HL-60 (cell line): ENCODE measurements around the gene TMEM179.

Experiments used
- DNase-seq, 2 experiments: peaks; one replicate each; pipeline ENCODE4 v3.0.0-alpha.2; 2010 to 2020; ENCODE audit warnings: low read depth in 1 of 2, low spot score in 1 of 2
- H3K27ac ChIP-seq: fragments of 250-450 bp; sonication (Bioruptor Pico); replicated peaks from 2 replicates; pipeline ENCODE4 v1.5.1; 2020; ENCODE audit warnings: mild to moderate bottlenecking, moderate library complexity
- H3K27me3 ChIP-seq: fragments of 250-450 bp; sonication (Bioruptor Pico); 2 replicates; pipeline ENCODE4 v1.5.1; 2021; ENCODE audit warnings: mild to moderate bottlenecking, moderate library complexity; ENCODE audit not compliant: insufficient read depth, poor library complexity, severe bottlenecking
- H3K4me3 ChIP-seq: replicated peaks from 2 replicates; pipeline ENCODE4 v1.5.1; 2011; ENCODE audit warnings: mild to moderate bottlenecking, control low read depth, low read length; ENCODE audit not compliant: insufficient read depth
- CTCF ChIP-seq: IDR thresholded peaks from one replicate; pipeline ENCODE4 v1.5.1; 2011; ENCODE audit warnings: low read length, control low read depth, inconsistent platforms; ENCODE audit not compliant: insufficient read depth
- GABPA ChIP-seq: IDR thresholded peaks from 2 replicates; pipeline ENCODE4 v1.6.1; 2012; ENCODE audit warnings: low read depth
- POLR2AphosphoS5 ChIP-seq: IDR thresholded peaks from 2 replicates; pipeline ENCODE4 v1.6.1; 2012; ENCODE audit warnings: low read depth
- REST ChIP-seq: IDR thresholded peaks from 2 replicates; pipeline ENCODE4 v1.6.1; 2012; ENCODE audit warnings: low read depth; ENCODE audit not compliant: insufficient replicate concordance
- SPI1 ChIP-seq: IDR thresholded peaks from 2 replicates; pipeline ENCODE4 v1.6.1; 2012; ENCODE audit warnings: low read depth, mild to moderate bottlenecking, borderline replicate concordance

The TMEM179 gene

GRCh38 chr14:104595911-104596450 lies 8.6 kb downstream of the TMEM179 start:
- no peak for DNase-seq
- no peak overlapping the region for H3K27ac ChIP-seq
- no peaks in the 10 kb centered on the region for H3K27me3 ChIP-seq
- no peak for TF ChIP-seq REST
- no peak for TF ChIP-seq POLR2AphosphoS5
- TF ChIP-seq CTCF: no peak
- no peak for TF ChIP-seq SPI1
- no peak for TF ChIP-seq GABPA
- no peak overlapping the region for H3K4me3 ChIP-seq

- TF ChIP-seq POLR2AphosphoS5: no peak
- TF ChIP-seq REST: no peak
- no peak for TF ChIP-seq SPI1
- no peak for TF ChIP-seq GABPA
- TF ChIP-seq CTCF: no peak
- H3K27me3 ChIP-seq: no peaks in the 10 kb centered on the region
- no peak for DNase-seq
- no peak overlapping the region for H3K4me3 ChIP-seq
- H3K27ac ChIP-seq: no peak overlapping the region
Measured at GRCh38 chr14:104595116-104595675, 9.4 kb downstream of the TMEM179 start.

- DNase-seq: no peak
- no peak overlapping the region for H3K27ac ChIP-seq
- no peaks in the 10 kb centered on the region for H3K27me3 ChIP-seq
- H3K4me3 ChIP-seq: no peak overlapping the region
- TF ChIP-seq POLR2AphosphoS5 (no peak), SPI1 (no peak), GABPA (no peak), CTCF (no peak), REST (no peak)
Measured at GRCh38 chr14:104594310-104595046, 10.1 kb downstream of the TMEM179 start.
